Mesendoderm (in vitro differentiated cells): ENCODE measurements around the gene PYM1.

Experiments
- DNase-seq: peaks from one replicate; pipeline ENCODE4 v3.0.0; 2013
- H2AK5ac ChIP-seq: 2 replicates; pipeline ENCODE4 v1.6.1; 2013; ENCODE audit warnings: low read length, inconsistent platforms
- H2BK120ac ChIP-seq: 2 replicates; pipeline ENCODE4 v1.6.1; 2013; ENCODE audit warnings: low read depth, mild to moderate bottlenecking, low read length, moderate library complexity, mixed read lengths
- H2BK15ac ChIP-seq: replicated peaks from 2 replicates; pipeline ENCODE4 v1.6.1; 2013; ENCODE audit warnings: low read depth, mild to moderate bottlenecking, moderate library complexity
- H2BK5ac ChIP-seq: 2 replicates; pipeline ENCODE4 v1.6.1; 2013; ENCODE audit warnings: low read length, inconsistent platforms
- H3K18ac ChIP-seq: 2 replicates; pipeline ENCODE4 v1.6.1; 2013; ENCODE audit warnings: mild to moderate bottlenecking, low read length, mixed read lengths
- H3K23ac ChIP-seq: one replicate; pipeline ENCODE4 v1.6.1; 2013; ENCODE audit warnings: low read length
- H3K27ac ChIP-seq: 2 replicates; pipeline ENCODE4 v1.5.1; 2013; ENCODE audit warnings: low read depth, mild to moderate bottlenecking, inconsistent platforms, low read length, moderate library complexity
- H3K27me3 ChIP-seq: 2 replicates; pipeline ENCODE4 v1.6.1; 2013; ENCODE audit warnings: low read length, control low read depth, mild to moderate bottlenecking, inconsistent platforms; ENCODE audit not compliant: insufficient read depth, poor library complexity
- H3K36me3 ChIP-seq: 2 replicates; pipeline ENCODE4 v1.6.1; 2013; ENCODE audit warnings: low read length, inconsistent platforms; ENCODE audit not compliant: control insufficient read depth, insufficient read depth
- H3K4ac ChIP-seq: one replicate; pipeline ENCODE4 v1.6.1; 2013; ENCODE audit warnings: low read depth, mild to moderate bottlenecking, low read length, moderate library complexity
- H3K4me1 ChIP-seq: 2 replicates; pipeline ENCODE4 v1.6.1; 2013; ENCODE audit warnings: low read depth, low read length, inconsistent platforms; ENCODE audit not compliant: control insufficient read depth
- H3K4me2 ChIP-seq: 2 replicates; pipeline ENCODE4 v1.6.1; 2013; ENCODE audit warnings: low read length
- H3K4me3 ChIP-seq: 2 replicates; pipeline ENCODE4 v1.5.1; 2013; ENCODE audit warnings: mild to moderate bottlenecking, low read length
- H3K56ac ChIP-seq: one replicate; pipeline ENCODE4 v1.6.1; 2013; ENCODE audit warnings: low read length
- H3K79me1 ChIP-seq: 2 replicates; pipeline ENCODE4 v1.6.1; 2013; ENCODE audit warnings: low read length, inconsistent platforms
- H3K79me2 ChIP-seq: 2 replicates; pipeline ENCODE4 v1.6.1; 2013; ENCODE audit warnings: mild to moderate bottlenecking, low read length; ENCODE audit not compliant: control insufficient read depth, insufficient read depth
- H3K9ac ChIP-seq: 2 replicates; pipeline ENCODE4 v1.6.1; 2013; ENCODE audit warnings: low read length, inconsistent platforms
- H4K5ac ChIP-seq: one replicate; pipeline ENCODE4 v1.6.1; 2013; ENCODE audit warnings: low read length
- H4K8ac ChIP-seq: one replicate; pipeline ENCODE4 v1.6.1; 2013; ENCODE audit warnings: low read depth, mild to moderate bottlenecking, control low read depth, low read length, moderate library complexity
- WGBS: extraction: QIAGEN DNeasy Blood & Tissue Kit; methylation state at CpG from one replicate; pipeline ENCODE4 v1.1.7; 2013; ENCODE audit warnings: low lambda C conversion rate, missing lambda C conversion rate; ENCODE audit not compliant: insufficient coverage; ENCODE audit errors: extremely low coverage; 5-methylcytosine and 5-hydroxymethylcytosine counted together

The PYM1 gene

DNA sequence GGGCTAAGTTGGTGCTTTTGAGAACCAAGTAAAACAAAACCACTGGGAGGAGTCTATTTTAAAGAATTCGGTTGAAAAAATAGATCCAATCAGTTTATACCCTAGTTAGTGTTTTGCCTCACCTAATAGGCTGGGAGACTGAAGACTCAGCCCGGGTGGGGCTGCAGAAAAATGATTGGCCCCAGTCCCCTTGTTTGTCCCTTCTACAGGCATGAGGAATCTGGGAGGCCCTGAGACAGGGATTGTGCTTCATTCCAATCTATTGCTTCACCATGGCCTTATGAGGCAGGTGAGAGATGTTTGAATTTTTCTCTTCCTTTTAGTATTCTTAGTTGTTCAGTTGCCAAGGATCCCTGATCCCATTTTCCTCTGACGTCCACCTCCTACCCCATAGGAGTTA lies 44.3 kb upstream of the PYM1 start:
- no peak overlapping the region for H4K5ac ChIP-seq
- peaks cover 6% of the 10 kb centered on the region for H3K36me3 ChIP-seq
- no peak overlapping the region for H2BK120ac ChIP-seq
- H2BK5ac ChIP-seq = no peak overlapping the region
- H4K8ac ChIP-seq = no peak overlapping the region
- no peak overlapping the region for H3K4me3 ChIP-seq
- WGBS = no CpG with 5 or more reads among the region's 3 CpGs
- H3K27ac ChIP-seq = no peak overlapping the region
- H3K18ac ChIP-seq = no peak overlapping the region
- no peak overlapping the region for H2AK5ac ChIP-seq
- peaks cover 12% of the 10 kb centered on the region for H3K79me1 ChIP-seq
- peak overlapping the region; percentile 9 for H3K9ac ChIP-seq
- H3K4me1 ChIP-seq = peaks cover 12% of the 10 kb centered on the region
- no peak overlapping the region for H2BK15ac ChIP-seq
- peaks cover 34% of the 10 kb centered on the region for H3K79me2 ChIP-seq
- no peak overlapping the region for H3K56ac ChIP-seq
- no peak overlapping the region for H3K4ac ChIP-seq
- no peaks in the 10 kb centered on the region for H3K27me3 ChIP-seq
- H3K23ac ChIP-seq = no peak overlapping the region
- no peak overlapping the region for H3K4me2 ChIP-seq
- DNase-seq = peak; percentile 90

DNA sequence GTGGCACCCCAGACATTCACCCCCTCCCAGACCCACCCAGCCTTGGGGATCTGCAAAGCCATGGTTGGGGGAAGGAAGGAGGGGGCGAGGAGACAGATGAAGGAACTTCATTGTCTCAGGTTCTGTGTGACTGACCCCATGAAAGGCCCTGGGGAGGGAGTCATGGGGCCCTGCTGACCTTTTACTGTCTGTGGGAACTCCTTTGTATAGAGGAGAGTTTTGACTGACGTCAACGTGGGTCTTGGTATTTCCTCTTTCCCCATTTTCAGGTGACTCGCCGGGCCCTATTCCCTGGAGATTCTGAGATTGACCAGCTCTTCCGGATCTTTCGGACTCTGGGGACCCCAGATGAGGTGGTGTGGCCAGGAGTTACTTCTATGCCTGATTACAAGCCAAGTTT lies 43.1 kb upstream of the PYM1 start:
- Histone ChIP-seq H3K4me2 (no peak overlapping the region), H3K56ac (no peak overlapping the region), H4K8ac (no peak overlapping the region), H3K27me3 (no peaks in the 10 kb centered on the region), H3K18ac (no peak overlapping the region), H3K4me3 (no peak overlapping the region), H2AK5ac (no peak overlapping the region), H3K27ac (no peak overlapping the region), H3K4me1 (peaks cover 13% of the 10 kb centered on the region), H4K5ac (no peak overlapping the region), H2BK15ac (no peak overlapping the region), H3K79me2 (peaks cover 28% of the 10 kb centered on the region), H2BK120ac (no peak overlapping the region), H3K9ac (no peak overlapping the region), H3K4ac (no peak overlapping the region), H3K23ac (no peak overlapping the region), H3K79me1 (peaks cover 8% of the 10 kb centered on the region), H3K36me3 (peaks cover 5% of the 10 kb centered on the region), H2BK5ac (no peak overlapping the region)
- DNase-seq = no peak
- no CpG with 5 or more reads among the region's 7 CpGs for WGBS

DNA sequence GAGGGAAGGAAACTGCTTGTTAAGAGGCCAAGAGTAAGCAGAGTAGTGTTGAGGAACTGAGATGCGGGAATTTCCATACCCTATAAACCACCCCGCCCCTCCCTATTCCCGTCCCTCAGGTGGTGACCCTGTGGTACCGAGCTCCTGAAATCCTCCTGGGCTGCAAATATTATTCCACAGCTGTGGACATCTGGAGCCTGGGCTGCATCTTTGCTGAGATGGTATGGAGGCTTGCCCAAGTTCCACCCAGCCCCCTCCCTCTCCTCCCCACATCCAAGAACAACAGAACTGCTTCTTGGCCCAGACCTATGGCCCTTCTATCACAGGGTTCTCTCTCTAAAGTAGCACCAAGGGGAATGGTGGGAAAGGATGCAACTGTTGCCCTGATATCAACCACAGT lies 41.7 kb upstream of the PYM1 start:
- H2BK5ac ChIP-seq = no peak overlapping the region
- H3K79me2 ChIP-seq = peaks cover 17% of the 10 kb centered on the region
- H3K23ac ChIP-seq = no peak overlapping the region
- H3K4ac ChIP-seq = no peak overlapping the region
- no peak overlapping the region for H4K8ac ChIP-seq
- peaks cover 8% of the 10 kb centered on the region for H3K79me1 ChIP-seq
- H3K9ac ChIP-seq = no peak overlapping the region
- no peak overlapping the region for H2BK15ac ChIP-seq
- H3K4me3 ChIP-seq = no peak overlapping the region
- DNase-seq = no peak
- H3K18ac ChIP-seq = no peak overlapping the region
- H3K4me2 ChIP-seq = no peak overlapping the region
- peaks cover 5% of the 10 kb centered on the region for H3K36me3 ChIP-seq
- no peaks in the 10 kb centered on the region for H3K27me3 ChIP-seq
- no peak overlapping the region for H4K5ac ChIP-seq
- H3K27ac ChIP-seq = no peak overlapping the region
- no peak overlapping the region for H2AK5ac ChIP-seq
- peaks cover 19% of the 10 kb centered on the region for H3K4me1 ChIP-seq
- H2BK120ac ChIP-seq = no peak overlapping the region
- WGBS = no CpG with 5 or more reads among the region's 4 CpGs
- no peak overlapping the region for H3K56ac ChIP-seq

DNA sequence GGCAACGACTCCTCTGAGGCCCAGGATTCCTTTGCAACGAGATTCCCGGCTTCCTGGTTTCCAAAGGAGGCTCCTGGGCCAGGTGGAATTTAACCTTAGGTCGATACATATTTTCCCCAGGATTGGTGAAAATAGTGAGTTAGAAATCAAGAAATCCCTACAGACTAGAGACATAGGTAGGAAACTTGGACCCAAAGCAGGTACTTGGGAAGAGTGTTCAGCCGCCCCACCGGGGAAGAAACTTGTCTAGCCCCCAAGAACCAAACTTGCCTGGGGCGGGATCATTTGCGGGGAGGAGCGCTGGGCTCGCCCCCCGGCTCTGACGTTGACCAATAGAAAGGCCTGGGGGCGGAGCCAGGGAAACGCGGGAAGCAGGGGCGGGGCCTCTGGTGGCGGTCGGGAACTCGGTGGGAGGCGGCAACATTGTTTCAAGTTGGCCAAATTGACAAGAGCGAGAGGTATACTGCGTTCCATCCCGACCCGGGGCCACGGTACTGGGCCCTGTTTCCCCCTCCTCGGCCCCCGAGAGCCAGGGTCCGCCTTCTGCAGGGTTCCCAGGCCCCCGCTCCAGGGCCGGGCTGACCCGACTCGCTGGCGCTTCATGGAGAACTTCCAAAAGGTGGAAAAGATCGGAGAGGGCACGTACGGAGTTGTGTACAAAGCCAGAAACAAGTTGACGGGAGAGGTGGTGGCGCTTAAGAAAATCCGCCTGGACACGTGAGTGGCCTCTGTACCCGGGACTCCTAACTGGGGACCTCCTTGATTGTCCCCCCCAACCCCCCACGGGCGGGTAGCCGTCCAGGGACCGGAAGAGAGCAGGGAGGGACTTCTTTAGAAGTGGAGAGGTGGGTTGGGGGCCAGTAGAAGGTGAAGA lies 39.0 kb upstream of the PYM1 start, which contains the start of gene CDK2:
TSS of gene CDK2 (plus strand) at position 423 of the 874 bp plus-strand sequence. CDS start at position 602, 179 bp downstream.
- WGBS = no CpG with 5 or more reads among the region's 45 CpGs

DNA sequence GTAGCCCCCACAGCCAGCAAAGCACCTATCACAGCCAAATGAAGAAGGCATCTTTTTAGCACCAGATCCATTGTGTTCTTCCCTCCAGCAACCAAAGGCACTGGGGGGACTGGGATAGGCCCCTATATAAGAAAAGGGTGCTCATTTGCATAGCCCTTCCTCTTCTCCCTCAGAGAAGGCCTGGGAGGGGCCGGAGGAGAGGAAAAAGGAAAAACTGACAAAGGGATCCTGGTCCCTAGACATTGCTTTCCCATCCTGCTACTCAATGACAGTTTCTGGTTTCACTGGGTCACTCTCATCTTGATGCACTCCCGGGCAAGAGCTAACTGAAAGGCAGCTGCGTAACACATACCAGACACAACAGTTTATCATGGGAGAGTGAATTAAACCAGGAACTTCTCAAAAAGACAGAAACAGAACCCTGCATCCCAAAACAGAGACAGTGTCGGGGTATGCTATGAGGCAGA lies 38.3 kb upstream of the PYM1 start, which contains the start of gene PMEL:
TSS of gene PMEL (minus strand) at position 102 of the 467 bp plus-strand sequence. CDS start at position 71, 31 bp downstream.
- H2BK5ac ChIP-seq = peak within 1 kb of the TSS; percentile 76
- no peak within 1 kb of the TSS for H4K8ac ChIP-seq
- H2BK120ac ChIP-seq = no peak within 1 kb of the TSS
- no CpG with 5 or more reads among the region's 4 CpGs for WGBS
- H3K4me1 ChIP-seq = peaks cover 16% of the 10 kb centered on the region
- H3K4ac ChIP-seq = no peak within 1 kb of the TSS
- peak within 1 kb of the TSS; percentile 91 for H3K18ac ChIP-seq
- H3K23ac ChIP-seq = no peak within 1 kb of the TSS
- no peak within 1 kb of the TSS for H2AK5ac ChIP-seq
- H3K4me2 ChIP-seq = peak within 1 kb of the TSS; percentile 93
- H3K56ac ChIP-seq = peak within 1 kb of the TSS; percentile 93
- peaks cover 15% of the 10 kb centered on the region for H3K79me2 ChIP-seq
- peak within 1 kb of the TSS; percentile 86 for H3K4me3 ChIP-seq
- no peak within 1 kb of the TSS for H2BK15ac ChIP-seq
- peak; percentile 56 for DNase-seq
- H3K79me1 ChIP-seq = peaks cover 8% of the 10 kb centered on the region
- H3K27me3 ChIP-seq = no peaks in the 10 kb centered on the region
- peak within 1 kb of the TSS; percentile 92 for H3K9ac ChIP-seq
- peak within 1 kb of the TSS; percentile 84 for H3K27ac ChIP-seq
- peaks cover 2% of the 10 kb centered on the region for H3K36me3 ChIP-seq
- H4K5ac ChIP-seq = no peak within 1 kb of the TSS

More for the DNA sequence above, 39.0 kb upstream of the PYM1 start, which contains the start of gene CDK2:
- Histone ChIP-seq H4K5ac (no peak within 1 kb of the TSS), H2BK15ac (no peak within 1 kb of the TSS), H3K56ac (peak within 1 kb of the TSS; percentile 93), H3K18ac (peak within 1 kb of the TSS; percentile 91), H3K79me1 (peaks cover 8% of the 10 kb centered on the region), H4K8ac (no peak within 1 kb of the TSS), H3K79me2 (peaks cover 15% of the 10 kb centered on the region), H3K4ac (peak within 1 kb of the TSS; percentile 17), H3K9ac (peak within 1 kb of the TSS; percentile 92), H3K4me2 (peak within 1 kb of the TSS; percentile 93), H3K27ac (peak within 1 kb of the TSS; percentile 84), H2BK120ac (peak within 1 kb of the TSS; percentile 6), H3K4me3 (peak within 1 kb of the TSS; percentile 86), H3K27me3 (no peaks in the 10 kb centered on the region), H3K4me1 (peaks cover 16% of the 10 kb centered on the region), H3K36me3 (peaks cover 3% of the 10 kb centered on the region), H3K23ac (no peak within 1 kb of the TSS), H2AK5ac (peak within 1 kb of the TSS; percentile 91), H2BK5ac (peak within 1 kb of the TSS; percentile 76)
- peak; percentile 93 for DNase-seq
